Activated CD8-positive, alpha-beta memory T cell treated with anti-CD3 and anti-CD28 coated beads, Interleukin-2, amount 10 ng/mL, durations not matched to agents 7 days and 5 days (primary cell): ENCODE data around the gene CUTC. TPM values are rescaled to one million over a fixed set of nuclear protein-coding genes. Genes with fewer than 3 reads are reported as not detected.

Experiments used
- ATAC-seq: fragments of 150-1000 bp; cut with Tn5 transposase; one replicate; pipeline ENCODE4 v1.10.0; 2021; ENCODE audit warnings: moderate library complexity
- CTCF ChIA-PET: fragments of 350-600 bp; sonication (Branson Sonifier 250); formaldehyde crosslinking; loops from one replicate; lab custom pipeline; 2021; ENCODE audit warnings: antibody characterized with exemption; lab: Charles Lee
- DNase-seq: peaks from one replicate; pipeline ENCODE4 v3.0.0-alpha.2; 2020
- H3K27ac Mint-ChIP-seq: one replicate; pipeline ENCODE4 v1.8.0; 2021; ENCODE audit warnings: mild to moderate bottlenecking, mixed read lengths
- H3K27me3 Mint-ChIP-seq: one replicate; pipeline ENCODE4 v1.8.0; 2021; ENCODE audit warnings: mixed read lengths
- H3K36me3 Mint-ChIP-seq: one replicate; pipeline ENCODE4 v1.8.0; 2021; ENCODE audit warnings: mild to moderate bottlenecking, mixed read lengths
- H3K4me1 Mint-ChIP-seq: one replicate; pipeline ENCODE4 v1.8.0; 2021; ENCODE audit warnings: mixed read lengths
- H3K4me3 Mint-ChIP-seq: one replicate; pipeline ENCODE4 v1.8.0; 2021; ENCODE audit warnings: mild to moderate bottlenecking, moderate library complexity, mixed read lengths
- H3K9me3 Mint-ChIP-seq: one replicate; pipeline ENCODE4 v1.8.0; 2022; ENCODE audit warnings: low read depth, mixed read lengths
- total RNA-seq, 2 experiments: library from RNA; stranded (reverse); gene quantifications; one replicate each; pipeline ENCODE4 v1.2.3, GENCODE V29; 2021

The CUTC gene
- 10 to 100 TPM; 23.6 to 26.9 TPM for total RNA-seq

DNA sequence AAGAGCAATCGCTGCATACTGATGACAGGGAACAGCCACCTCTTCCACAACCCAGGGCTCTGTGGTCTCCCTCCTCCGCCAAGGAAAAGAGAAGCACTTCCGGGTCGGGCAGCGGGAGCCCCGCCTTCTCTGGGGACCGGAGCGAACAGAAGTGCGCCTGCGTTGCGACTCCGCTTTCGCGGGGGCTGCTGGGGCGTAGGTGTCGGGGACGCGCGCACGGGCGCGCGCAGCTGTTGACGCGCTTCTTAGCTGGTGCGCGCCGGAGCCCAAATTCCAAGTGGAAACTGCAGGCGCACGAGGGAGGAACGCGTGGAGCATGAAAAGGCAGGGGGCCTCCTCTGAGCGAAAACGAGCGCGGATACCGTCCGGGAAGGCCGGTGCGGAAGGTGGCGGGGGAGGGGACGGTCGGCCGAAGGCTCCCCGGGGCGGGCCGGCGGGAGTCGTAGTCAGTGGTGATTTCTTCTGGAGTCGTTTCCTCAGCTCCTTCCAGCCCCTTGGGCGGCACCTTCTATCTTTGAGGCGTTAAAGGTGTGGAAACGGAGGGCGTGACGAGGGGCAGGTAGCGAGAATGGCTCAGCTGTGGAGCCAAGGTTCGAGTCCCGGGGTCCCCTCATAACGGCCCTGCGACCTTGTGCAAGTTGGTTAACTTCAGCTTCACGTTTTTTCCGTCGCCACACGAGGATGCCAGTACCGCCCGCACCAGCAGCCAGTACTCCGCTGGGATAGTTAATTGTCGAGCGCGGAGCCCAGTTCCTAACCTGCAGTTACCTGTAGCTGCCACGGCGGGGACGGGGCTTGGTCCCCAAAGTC lies at the start of gene CUTC, which contains the start of gene COX15:
CUTC (plus strand) TSS at position 202 of the 810 bp plus-strand sequence; CDS start at position 317, 115 bp downstream.
COX15 (minus strand) TSS at position 95 of the 810 bp plus-strand sequence; CDS start at position 17, 78 bp downstream.
- no peaks in the 10 kb centered on the region for H3K27me3 Mint-ChIP-seq
- DNase-seq (peak; percentile 97), ATAC-seq (peak; percentile 95)
- H3K27ac Mint-ChIP-seq: peak within 1 kb of the TSS; percentile 99
- no peaks in the 10 kb centered on the region for H3K9me3 Mint-ChIP-seq
- CTCF ChIA-PET: interaction anchor here (0.6 to 2.2 kb wide), 16 partner anchors 9 to 313 kb away, joined by 3 to 8 read pairs (median 4); partner anchors contain the start of gene DNMBP
- H3K4me3 Mint-ChIP-seq: peak within 1 kb of the TSS; percentile 98
- peaks cover 26% of the 10 kb centered on the region for H3K4me1 Mint-ChIP-seq
- peaks cover 36% of the 10 kb centered on the region for H3K36me3 Mint-ChIP-seq

DNA sequence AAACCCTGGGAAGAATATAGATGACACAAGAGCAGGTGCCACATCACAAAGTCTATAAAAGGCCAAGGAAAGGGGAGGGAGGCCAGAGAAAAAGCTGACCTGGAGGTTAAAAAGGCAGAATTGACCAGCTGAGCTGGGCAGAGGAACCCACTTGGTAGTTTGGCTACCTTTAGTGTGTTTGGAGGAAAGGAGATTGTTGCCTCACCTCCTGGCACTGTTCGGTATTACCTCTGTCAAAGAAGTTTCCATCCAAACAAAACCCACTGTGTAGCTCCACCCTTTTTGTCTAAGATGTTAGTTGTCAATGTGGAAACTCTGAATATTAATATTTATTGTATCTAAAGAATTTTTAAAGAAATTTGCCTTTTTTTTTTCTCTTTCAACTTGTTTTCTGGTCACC lies 49.3 kb upstream of the CUTC start:
- ATAC-seq: peak; percentile 53
- peaks cover 9% of the 10 kb centered on the region for H3K4me1 Mint-ChIP-seq
- CTCF ChIA-PET: no interaction called here
- H3K4me3 Mint-ChIP-seq: no peak overlapping the region
- DNase-seq: no peak
- no peaks in the 10 kb centered on the region for H3K9me3 Mint-ChIP-seq
- no peaks in the 10 kb centered on the region for H3K27me3 Mint-ChIP-seq
- H3K36me3 Mint-ChIP-seq: peaks cover 2% of the 10 kb centered on the region
- H3K27ac Mint-ChIP-seq: no peak overlapping the region

GRCh38 chr10:99685597-99685967 lies 46.5 kb upstream of the CUTC start:
- DNase-seq: no peak
- Mint-ChIP-seq H3K36me3 (peaks cover 2% of the 10 kb centered on the region), H3K27ac (no peak overlapping the region), H3K4me1 (peaks cover 6% of the 10 kb centered on the region), H3K27me3 (no peaks in the 10 kb centered on the region), H3K9me3 (no peaks in the 10 kb centered on the region), H3K4me3 (no peak overlapping the region)
- CTCF ChIA-PET: interaction anchor here (1.0 kb wide), 1 partner anchor 14 kb away, joined by 3 read pairs; no protein-coding TSS in a partner anchor
- no peak for ATAC-seq

GRCh38 chr10:99689461-99689860 lies 42.6 kb upstream of the CUTC start:
- no peak for ATAC-seq
- H3K27me3 Mint-ChIP-seq: no peaks in the 10 kb centered on the region

DNA sequence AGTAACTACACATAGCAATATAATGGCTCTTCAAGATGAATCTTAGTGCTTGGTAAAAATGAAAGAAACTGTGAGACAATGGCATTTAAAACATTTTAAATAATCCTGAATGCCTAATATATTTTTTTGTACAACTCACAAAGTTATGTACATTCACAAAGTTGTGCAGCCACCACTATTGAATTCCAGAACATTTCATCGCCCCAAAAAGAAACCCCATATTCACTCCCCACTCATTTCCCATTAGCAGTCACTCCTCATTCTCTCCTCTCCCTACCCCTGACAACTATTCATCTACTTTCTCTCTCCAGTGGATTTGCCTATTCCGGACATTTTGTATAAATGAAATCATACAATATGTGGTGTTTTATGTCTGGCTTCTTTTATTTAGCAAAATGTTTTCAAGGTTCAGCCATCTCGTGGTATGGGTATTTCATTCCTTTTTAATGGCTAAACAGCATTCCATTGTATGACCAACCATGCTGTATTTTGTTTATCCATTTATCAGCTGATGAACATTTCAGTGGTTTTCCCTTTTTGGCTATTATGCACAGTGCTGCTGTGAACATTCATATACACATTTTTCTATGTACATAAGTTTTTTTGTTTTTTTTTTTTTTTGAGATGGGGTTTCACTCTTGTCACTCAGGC lies 38.0 kb upstream of the CUTC start:
- H3K9me3 Mint-ChIP-seq: no peaks in the 10 kb centered on the region
- no peak overlapping the region for H3K4me3 Mint-ChIP-seq
- no peak overlapping the region for H3K27ac Mint-ChIP-seq
- ATAC-seq: no peak
- H3K36me3 Mint-ChIP-seq: peaks cover 14% of the 10 kb centered on the region
- no peaks in the 10 kb centered on the region for H3K27me3 Mint-ChIP-seq
- no peaks in the 10 kb centered on the region for H3K4me1 Mint-ChIP-seq
- DNase-seq: no peak
- CTCF ChIA-PET: no interaction called here

More at GRCh38 chr10:99689461-99689860, 42.6 kb upstream of the CUTC start:
- CTCF ChIA-PET: no interaction called here
- Mint-ChIP-seq H3K36me3 (peaks cover 5% of the 10 kb centered on the region), H3K4me3 (no peak overlapping the region), H3K27ac (no peak overlapping the region), H3K9me3 (no peaks in the 10 kb centered on the region), H3K4me1 (peaks cover 6% of the 10 kb centered on the region)
- no peak for DNase-seq

DNA sequence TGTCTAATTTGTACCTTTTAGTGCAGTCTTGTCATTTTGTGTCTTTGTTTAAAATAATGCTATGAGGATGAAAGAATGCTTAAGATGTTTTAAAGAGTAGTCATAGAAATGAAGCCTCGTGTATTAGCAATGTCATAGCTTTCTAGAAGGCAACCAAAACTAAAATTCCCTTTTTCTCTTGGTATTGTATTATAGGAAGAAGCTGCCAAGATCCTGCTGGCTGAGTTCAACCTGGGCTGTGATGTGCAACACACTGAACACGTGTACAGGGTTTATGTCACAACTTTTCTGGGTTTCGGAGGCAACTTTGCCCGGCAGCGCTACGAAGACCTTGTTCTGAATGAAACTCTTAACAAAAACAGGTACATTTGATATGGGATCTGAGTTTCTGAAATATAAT lies 36.3 kb upstream of the CUTC start:
- no peak for DNase-seq
- ATAC-seq: no peak
- no peaks in the 10 kb centered on the region for H3K9me3 Mint-ChIP-seq
- H3K4me1 Mint-ChIP-seq: no peaks in the 10 kb centered on the region
- CTCF ChIA-PET: no interaction called here
- no peak overlapping the region for H3K4me3 Mint-ChIP-seq
- H3K27me3 Mint-ChIP-seq: no peaks in the 10 kb centered on the region
- peaks cover 20% of the 10 kb centered on the region for H3K36me3 Mint-ChIP-seq
- no peak overlapping the region for H3K27ac Mint-ChIP-seq

GRCh38 chr10:99698504-99699080 lies 33.4 kb upstream of the CUTC start:
- Mint-ChIP-seq H3K27me3 (no peaks in the 10 kb centered on the region), H3K4me1 (no peaks in the 10 kb centered on the region), H3K27ac (no peak overlapping the region), H3K36me3 (peaks cover 25% of the 10 kb centered on the region), H3K9me3 (no peaks in the 10 kb centered on the region), H3K4me3 (no peak overlapping the region)
- CTCF ChIA-PET: no interaction called here
- no peak for DNase-seq
- ATAC-seq: no peak

DNA sequence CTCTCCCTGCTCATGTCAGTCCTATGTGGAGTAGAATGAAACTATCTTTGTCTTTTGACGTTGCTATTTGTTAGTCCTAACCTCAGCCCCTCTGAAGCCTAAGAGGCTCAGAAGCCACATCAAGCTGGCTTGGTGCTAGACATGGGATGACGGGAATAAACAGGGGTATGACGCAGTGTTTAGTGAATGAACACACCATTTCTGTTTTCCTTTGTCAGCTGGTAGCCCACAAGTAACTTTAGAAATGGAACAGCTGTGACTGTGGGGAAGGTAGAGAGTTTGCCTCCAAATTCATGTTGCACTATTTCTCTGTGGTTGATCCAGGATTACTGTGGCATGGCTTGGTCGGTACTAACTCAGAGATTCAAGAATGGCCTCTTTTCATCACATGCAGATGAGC lies 31.4 kb upstream of the CUTC start:
- Mint-ChIP-seq H3K4me1 (no peaks in the 10 kb centered on the region), H3K36me3 (peaks cover 25% of the 10 kb centered on the region), H3K27me3 (no peaks in the 10 kb centered on the region), H3K4me3 (no peak overlapping the region), H3K9me3 (no peaks in the 10 kb centered on the region), H3K27ac (no peak overlapping the region)
- ATAC-seq (no peak), DNase-seq (no peak)
- CTCF ChIA-PET: interaction anchor here (1.3 kb wide), 1 partner anchor 140 kb away, joined by 3 read pairs; no protein-coding TSS in a partner anchor

GRCh38 chr10:99708428-99709012 lies 23.5 kb upstream of the CUTC start:
- H3K27me3 Mint-ChIP-seq: no peaks in the 10 kb centered on the region
- no peak for ATAC-seq
- H3K36me3 Mint-ChIP-seq: peaks cover 15% of the 10 kb centered on the region
- peaks cover 8% of the 10 kb centered on the region for H3K4me1 Mint-ChIP-seq
- DNase-seq: no peak
- no peak overlapping the region for H3K4me3 Mint-ChIP-seq
- CTCF ChIA-PET: interaction anchor here (1.0 to 1.1 kb wide), 2 partner anchors 272 to 317 kb away, joined by 3 read pairs; no protein-coding TSS in a partner anchor
- no peaks in the 10 kb centered on the region for H3K9me3 Mint-ChIP-seq
- H3K27ac Mint-ChIP-seq: no peak overlapping the region

DNA sequence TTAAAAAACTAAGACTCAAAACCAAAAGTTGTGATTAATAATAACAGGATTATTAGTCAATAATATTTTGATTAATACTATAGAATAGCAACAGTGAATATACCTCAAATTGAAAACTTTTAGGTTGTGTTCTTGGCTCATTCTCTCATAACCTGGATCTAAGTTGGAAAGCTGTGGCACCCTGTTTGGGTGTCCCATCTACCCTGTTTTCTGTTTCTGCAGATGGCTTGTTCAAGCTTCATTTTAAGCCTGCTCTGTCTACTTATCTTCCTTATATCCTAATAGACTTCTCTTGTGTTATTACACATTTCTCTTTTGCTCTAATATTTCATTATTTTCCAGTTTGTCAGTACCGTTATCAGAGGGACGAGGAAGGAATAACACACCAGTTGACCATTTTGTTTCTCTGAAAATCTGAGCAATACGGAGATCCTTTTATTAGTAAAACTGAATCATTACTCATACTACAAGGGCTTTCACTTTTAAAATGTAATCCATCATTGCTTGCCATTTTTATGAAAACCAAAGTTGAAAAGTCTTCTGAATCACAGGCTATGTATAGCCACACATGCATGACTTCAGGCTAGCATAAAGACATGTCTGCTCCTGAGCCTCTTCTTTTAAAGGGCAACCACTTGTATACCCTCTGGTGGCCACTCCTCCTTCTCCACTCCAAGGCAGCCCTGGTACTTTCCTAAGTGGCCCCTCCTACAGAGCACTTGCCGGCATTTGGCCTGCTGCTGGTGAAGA lies 22.4 kb upstream of the CUTC start:
- Mint-ChIP-seq H3K4me3 (no peak overlapping the region), H3K27me3 (no peaks in the 10 kb centered on the region), H3K4me1 (peaks cover 8% of the 10 kb centered on the region), H3K27ac (no peak overlapping the region), H3K9me3 (no peaks in the 10 kb centered on the region), H3K36me3 (peaks cover 18% of the 10 kb centered on the region)
- CTCF ChIA-PET: interaction anchor here (1.1 to 1.8 kb wide), 2 partner anchors 273 to 274 kb away, joined by 3 to 8 read pairs; no protein-coding TSS in a partner anchor
- DNase-seq: no peak
- peak; percentile 36 for ATAC-seq

DNA sequence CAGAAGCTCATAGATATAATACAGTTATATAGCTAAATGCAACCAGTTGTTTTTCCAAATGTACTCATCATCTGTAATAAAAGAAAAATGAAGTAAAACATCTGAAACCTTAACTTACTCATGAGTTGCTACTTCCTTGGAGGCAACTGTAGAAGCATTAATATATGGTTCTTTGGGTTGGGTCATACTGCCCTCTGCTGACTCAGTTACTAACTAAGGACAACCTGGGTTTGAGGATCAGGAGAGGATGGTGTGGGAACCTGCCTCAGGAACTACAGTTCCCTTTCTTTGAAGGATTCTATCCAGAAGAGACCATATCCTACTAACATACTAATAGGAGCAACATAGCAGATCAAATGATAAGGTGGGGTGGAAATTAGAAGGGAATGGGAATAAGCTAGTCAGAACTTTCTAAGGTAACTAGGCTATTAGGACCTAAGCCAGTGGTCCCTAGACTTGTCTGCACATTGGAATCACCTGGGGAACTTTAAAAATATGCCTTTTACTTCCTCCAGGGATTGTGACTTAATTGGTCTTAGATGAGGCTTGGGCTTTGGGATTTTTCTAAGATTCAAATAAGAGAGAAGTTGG lies 20.8 kb upstream of the CUTC start:
- Mint-ChIP-seq H3K4me3 (no peak overlapping the region), H3K9me3 (no peaks in the 10 kb centered on the region), H3K36me3 (peaks cover 22% of the 10 kb centered on the region), H3K4me1 (peaks cover 8% of the 10 kb centered on the region), H3K27me3 (no peaks in the 10 kb centered on the region), H3K27ac (no peak overlapping the region)
- DNase-seq (peak; percentile 51), ATAC-seq (peak; percentile 85)
- CTCF ChIA-PET: interaction anchor here (0.7 to 2.1 kb wide), 6 partner anchors 10 to 275 kb away, joined by 3 to 9 read pairs (median 4); partner anchors contain the start of gene ENTPD7

GRCh38 chr10:99714446-99714845 lies 17.6 kb upstream of the CUTC start:
- H3K27ac Mint-ChIP-seq: no peak overlapping the region
- ATAC-seq (no peak), DNase-seq (no peak)
- CTCF ChIA-PET: interaction anchor here (1.2 to 1.3 kb wide), 2 partner anchors 155 to 278 kb away, joined by 5 to 6 read pairs; no protein-coding TSS in a partner anchor
- H3K9me3 Mint-ChIP-seq: no peaks in the 10 kb centered on the region
- H3K36me3 Mint-ChIP-seq: peaks cover 35% of the 10 kb centered on the region
- no peak overlapping the region for H3K4me3 Mint-ChIP-seq
- H3K4me1 Mint-ChIP-seq: peaks cover 8% of the 10 kb centered on the region
- no peaks in the 10 kb centered on the region for H3K27me3 Mint-ChIP-seq
